NT2/D1 (cell line): ENCODE results near the gene ADTRP.

ENCODE experiments used
- YY1 ChIP-seq: IDR thresholded peaks from 2 replicates; pipeline ENCODE4 v1.6.1; 2011; ENCODE audit not compliant: insufficient read length, insufficient read depth
- ZNF274 ChIP-seq: IDR thresholded peaks from 2 replicates; pipeline ENCODE4 v1.6.1; 2011; ENCODE audit warnings: mild to moderate bottlenecking, low read depth, low read length

DNA sequence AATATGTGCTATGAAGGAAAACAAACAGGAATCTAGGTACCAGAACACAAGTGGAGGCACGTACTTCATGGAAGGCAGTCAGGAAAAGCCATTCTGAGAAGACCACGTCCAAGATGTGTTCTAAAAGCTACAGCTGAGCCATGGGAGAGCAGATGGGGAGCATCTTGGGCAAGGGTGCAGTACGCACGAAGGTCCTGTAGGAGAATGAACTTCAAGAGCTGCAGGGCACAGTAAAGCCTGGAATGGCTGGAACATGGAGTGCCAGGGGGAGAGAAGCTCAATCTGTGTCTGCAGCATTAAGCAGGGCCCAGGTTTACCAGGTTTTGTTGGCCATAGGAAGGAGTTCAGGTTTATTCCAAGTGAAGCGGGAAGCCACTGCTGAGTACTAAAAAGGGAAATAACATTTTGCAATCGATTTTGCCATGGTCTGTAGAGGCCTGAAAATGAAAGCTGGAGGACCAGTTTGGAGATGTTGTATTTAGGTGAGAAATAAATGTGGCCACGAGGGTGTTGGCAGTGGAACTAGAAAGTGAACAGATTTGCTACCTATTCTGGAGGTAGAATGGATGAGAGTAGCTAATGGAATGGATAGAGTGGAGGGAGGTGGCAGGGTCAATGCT is 29.9 kb downstream of the ADTRP start:
- TF ChIP-seq YY1 (no peak), ZNF274 (no peak)
